Fibroblast of villous mesenchyme (primary cell): ENCODE measurements around the gene POMT1. TPM values are rescaled to one million over a fixed set of nuclear protein-coding genes. Genes with fewer than 3 reads are reported as not detected.
"Not testable (repeated sequence)": the region's sequence is repeated elsewhere in the genome, so short reads cannot be mapped to it uniquely, and the experiment has no call there.

Experiments
- DNase-seq: peaks from one replicate; pipeline ENCODE4 v3.0.0-alpha.2; 2010; ENCODE audit warnings: low read depth
- H3K4me3 ChIP-seq: 2 replicates; pipeline ENCODE4 v1.5.1; 2011; ENCODE audit warnings: low read depth, mild to moderate bottlenecking, low read length
- total RNA-seq: library from RNA; depleted of rRNA; stranded (reverse); fragments of >200 nt; gene quantifications from 2 replicates; pipeline ENCODE4 v1.2.3, GENCODE V29; 2012
- TF ChIP-seq, protein P1 (sequence below): IDR thresholded peaks from 2 replicates; pipeline ENCODE4 v1.5.1; 2012; ENCODE audit warnings: low read depth, mild to moderate bottlenecking, low read length; ENCODE audit not compliant: insufficient read depth

The POMT1 gene
- total RNA-seq, 1 donor, result 36.3 TPM

DNA sequence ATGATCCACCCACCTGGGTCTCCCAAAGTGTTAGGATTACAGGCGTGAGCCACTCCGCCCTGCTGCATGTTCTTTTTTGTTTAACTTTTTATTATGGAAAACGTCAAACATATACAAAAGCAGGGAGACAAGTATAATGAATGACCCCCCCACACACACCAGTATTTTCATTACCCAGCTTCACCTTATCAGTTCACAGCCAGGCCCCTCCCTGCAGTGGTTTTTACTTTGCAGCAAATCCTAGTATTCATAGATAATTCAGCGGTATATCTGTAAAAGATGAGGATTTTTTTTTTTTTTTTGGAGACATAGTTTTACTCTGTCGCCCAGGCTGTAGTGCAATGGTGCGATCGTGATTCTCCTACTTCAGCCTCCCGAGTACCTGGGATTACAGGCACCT is 2.3 kb downstream of the POMT1 start:
- no peak for DNase-seq
- TF ChIP-seq, protein P1, sequence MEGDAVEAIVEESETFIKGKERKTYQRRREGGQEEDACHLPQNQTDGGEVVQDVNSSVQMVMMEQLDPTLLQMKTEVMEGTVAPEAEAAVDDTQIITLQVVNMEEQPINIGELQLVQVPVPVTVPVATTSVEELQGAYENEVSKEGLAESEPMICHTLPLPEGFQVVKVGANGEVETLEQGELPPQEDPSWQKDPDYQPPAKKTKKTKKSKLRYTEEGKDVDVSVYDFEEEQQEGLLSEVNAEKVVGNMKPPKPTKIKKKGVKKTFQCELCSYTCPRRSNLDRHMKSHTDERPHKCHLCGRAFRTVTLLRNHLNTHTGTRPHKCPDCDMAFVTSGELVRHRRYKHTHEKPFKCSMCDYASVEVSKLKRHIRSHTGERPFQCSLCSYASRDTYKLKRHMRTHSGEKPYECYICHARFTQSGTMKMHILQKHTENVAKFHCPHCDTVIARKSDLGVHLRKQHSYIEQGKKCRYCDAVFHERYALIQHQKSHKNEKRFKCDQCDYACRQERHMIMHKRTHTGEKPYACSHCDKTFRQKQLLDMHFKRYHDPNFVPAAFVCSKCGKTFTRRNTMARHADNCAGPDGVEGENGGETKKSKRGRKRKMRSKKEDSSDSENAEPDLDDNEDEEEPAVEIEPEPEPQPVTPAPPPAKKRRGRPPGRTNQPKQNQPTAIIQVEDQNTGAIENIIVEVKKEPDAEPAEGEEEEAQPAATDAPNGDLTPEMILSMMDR, result no peak
- H3K4me3 ChIP-seq, result no peak overlapping the region

DNA sequence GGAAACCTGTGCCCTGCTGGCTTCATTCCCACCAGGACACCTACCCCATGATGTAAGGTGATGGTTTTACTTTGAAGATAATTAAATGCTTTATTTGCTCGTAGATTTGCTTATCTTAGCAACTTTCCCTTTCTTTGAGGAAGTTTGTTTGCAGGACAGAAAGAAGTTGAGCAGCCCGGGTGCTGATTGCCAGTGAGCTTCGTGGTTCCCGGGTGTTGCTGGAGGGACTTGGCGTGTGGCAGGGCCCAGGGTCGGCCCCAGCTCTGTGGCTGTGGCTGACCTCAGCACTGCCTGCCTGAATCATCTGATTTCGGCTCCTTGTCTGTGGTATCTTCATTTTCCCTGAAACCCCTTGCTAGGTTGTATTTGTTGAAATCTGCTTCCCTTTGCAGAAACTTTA is 8.7 kb downstream of the POMT1 start:
- TF ChIP-seq, protein P1, result no peak
- H3K4me3 ChIP-seq, result no peak overlapping the region
- DNase-seq, result no peak

DNA sequence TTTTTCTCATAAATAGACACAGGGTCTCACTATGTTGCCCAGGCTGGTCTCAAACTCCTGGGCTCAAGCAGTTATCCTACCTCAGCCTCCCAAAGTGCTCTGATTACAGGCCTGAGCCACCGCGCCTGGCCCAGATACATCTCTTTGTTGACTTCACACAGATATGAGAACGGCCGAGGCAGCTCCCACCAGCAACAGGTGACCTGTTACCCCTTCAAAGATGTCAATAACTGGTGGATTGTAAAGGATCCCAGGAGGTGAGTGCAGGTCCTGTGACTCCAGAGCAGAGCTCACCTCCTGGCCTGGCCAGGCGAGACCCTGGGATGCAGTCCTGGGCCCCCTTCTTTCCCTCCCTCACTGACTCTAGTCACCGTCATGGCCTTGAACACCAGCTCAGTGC is 9.2 kb downstream of the POMT1 start:
- no peak overlapping the region for H3K4me3 ChIP-seq
- TF ChIP-seq, protein P1, result no peak
- no peak for DNase-seq

DNA sequence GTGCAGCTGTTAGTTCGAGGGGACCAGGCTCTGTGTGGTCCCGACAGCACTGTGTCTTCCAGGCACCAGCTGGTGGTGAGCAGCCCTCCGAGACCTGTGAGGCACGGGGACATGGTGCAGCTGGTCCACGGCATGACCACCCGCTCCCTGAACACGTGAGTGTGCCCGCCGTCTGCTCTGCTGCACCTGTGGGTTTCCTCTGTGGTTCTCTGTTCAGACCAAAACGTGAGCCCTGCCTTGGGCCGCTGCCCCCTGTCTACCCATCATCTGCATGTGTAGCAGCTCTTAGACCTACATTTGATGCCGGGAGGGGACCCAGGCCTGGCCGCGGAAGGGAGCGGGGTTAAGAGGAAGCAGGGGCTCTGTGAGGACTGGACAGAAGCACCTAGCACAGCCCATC is 10.5 kb downstream of the POMT1 start:
- DNase-seq, result no peak
- TF ChIP-seq, protein P1, result no peak

DNA sequence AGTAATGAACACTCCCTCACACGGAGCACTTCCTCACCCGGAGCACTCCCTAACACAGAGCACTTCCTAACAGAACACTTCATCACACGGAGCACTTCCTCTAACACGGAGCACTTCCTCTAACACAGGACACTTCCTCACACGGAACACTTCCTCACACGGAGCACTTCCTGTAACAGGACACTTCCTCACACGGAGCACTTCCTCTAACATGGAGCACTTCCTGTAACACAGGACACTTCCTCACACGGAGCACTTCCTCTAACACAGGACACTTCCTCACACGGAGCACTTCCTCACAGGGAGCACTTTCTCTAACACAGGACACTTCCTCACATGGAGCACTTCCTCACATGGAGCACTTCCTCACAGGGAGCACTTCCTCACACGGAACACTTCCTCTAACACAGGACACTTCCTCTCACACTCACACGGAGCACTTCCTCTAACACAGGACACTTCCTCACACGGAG is 12.9 kb downstream of the POMT1 start:
- DNase-seq, H3K4me3 ChIP-seq: not testable (repeated sequence)

More for the DNA sequence above, 10.5 kb downstream of the POMT1 start:
- H3K4me3 ChIP-seq, result no peak overlapping the region

DNA sequence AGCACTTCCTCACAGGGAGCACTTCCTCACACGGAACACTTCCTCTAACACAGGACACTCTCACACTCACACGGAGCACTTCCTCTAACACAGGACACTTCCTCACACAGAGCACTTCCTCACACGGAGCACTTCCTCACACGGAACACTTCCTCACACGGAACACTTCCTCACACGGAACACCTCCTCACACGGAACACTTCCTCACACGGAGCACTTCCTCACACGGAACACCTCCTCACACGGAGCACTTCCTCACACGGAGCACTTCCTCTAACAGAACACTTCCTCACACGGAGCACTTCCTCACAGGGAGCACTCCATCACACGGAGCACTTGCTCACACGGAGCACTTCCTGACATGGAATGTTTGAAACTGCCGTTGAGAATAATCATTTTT is 13.4 kb downstream of the POMT1 start:
- DNase-seq, result no peak
- TF ChIP-seq, protein P1, result no peak
- H3K4me3 ChIP-seq, result no peak overlapping the region

DNA sequence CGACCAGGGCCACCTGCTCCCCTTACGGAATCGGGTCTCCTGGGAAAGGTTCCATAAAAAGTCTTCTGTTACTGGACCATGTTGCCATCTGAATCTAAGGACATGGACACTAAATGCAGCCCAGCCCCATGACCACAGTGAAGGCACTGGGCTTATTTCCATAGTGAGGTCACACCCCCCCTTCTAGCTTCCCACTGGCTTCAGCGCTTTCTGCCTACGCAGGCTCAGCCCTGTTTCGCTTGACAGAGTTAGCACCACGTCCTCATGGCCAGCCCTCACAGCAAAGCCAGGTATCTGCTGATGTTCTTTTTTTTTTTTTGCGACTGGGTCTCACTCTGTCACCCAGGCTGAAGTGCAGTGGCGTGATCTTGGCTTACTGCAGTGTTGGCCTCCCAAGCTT is 14.2 kb downstream of the POMT1 start:
- H3K4me3 ChIP-seq, result no peak overlapping the region
- TF ChIP-seq, protein P1, result no peak
- DNase-seq, result no peak
